GM12892 (cell line): ENCODE results near the gene TXLNA.

ENCODE experiments used
- POLR2A ChIP-seq: IDR thresholded peaks from 2 replicates; pipeline ENCODE4 v1.6.1; 2011; ENCODE audit warnings: low read depth, low read length, control low read depth
- POLR2AphosphoS5 ChIP-seq: IDR thresholded peaks from 2 replicates; pipeline ENCODE4 v1.6.1; 2011; ENCODE audit warnings: low read depth, low read length, control low read depth
- TAF1 ChIP-seq: IDR thresholded peaks from 2 replicates; pipeline ENCODE4 v1.6.1; 2011; ENCODE audit warnings: low read depth, mild to moderate bottlenecking, control low read depth, low read length, borderline replicate concordance

- TF ChIP-seq POLR2A, result no peak
- no peak for TF ChIP-seq POLR2AphosphoS5
- TF ChIP-seq TAF1, result no peak
These were observed 6.7 kb upstream of the TXLNA start for GRCh38 chr1:32172621-32173245.
